GM13977 (cell line): Measurements from ENCODE around the gene RHAG.
"Not testable (repeated sequence)": the region's sequence is repeated elsewhere in the genome, so short reads cannot be mapped to it uniquely, and the experiment has no call there.

ENCODE experiments used
- DNase-seq: peaks from one replicate; pipeline ENCODE4 v3.0.0; 2012; ENCODE audit warnings: low spot score
- in situ Hi-C: fragments of 300-500 bp; cut with MboI; formaldehyde crosslinking; loops from one replicate; pipeline ENCODE4 v1.12.0; 2022; ENCODE audit warnings: low sequenced_read_pairs, low pct_unique_long_range_greater_than_20kb, mixed read lengths, inconsistent platforms; ENCODE audit not compliant: unreplicated experiment
- TF ChIP-seq, protein P1 (sequence below): IDR thresholded peaks from 2 replicates; pipeline ENCODE4 v1.5.1; 2012; ENCODE audit warnings: mild to moderate bottlenecking, control low read depth; ENCODE audit not compliant: insufficient read depth; ENCODE audit errors: extremely low read depth, missing control alignments

RHAG gene

DNA sequence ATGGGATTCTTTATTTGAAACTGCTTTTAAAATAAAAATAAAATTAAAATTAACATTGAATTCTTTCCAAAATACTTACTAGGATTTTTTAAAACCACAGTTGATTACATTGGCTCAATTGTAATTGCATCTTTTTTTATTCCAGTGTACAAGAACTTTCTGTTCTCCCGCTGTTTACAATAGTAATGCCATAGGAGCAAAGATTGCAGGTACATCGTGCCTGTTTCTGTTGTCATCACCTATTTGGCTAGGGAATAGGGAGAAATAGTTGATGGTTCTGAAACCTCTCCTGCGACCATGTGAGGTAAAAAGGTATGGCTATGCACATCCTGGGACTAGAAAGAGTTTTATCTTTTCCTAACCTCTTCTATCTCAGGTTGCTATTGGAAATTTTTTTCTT is 28.2 kb upstream of the RHAG start:
- in situ Hi-C loops = no loop called here
- TF ChIP-seq, protein P1, sequence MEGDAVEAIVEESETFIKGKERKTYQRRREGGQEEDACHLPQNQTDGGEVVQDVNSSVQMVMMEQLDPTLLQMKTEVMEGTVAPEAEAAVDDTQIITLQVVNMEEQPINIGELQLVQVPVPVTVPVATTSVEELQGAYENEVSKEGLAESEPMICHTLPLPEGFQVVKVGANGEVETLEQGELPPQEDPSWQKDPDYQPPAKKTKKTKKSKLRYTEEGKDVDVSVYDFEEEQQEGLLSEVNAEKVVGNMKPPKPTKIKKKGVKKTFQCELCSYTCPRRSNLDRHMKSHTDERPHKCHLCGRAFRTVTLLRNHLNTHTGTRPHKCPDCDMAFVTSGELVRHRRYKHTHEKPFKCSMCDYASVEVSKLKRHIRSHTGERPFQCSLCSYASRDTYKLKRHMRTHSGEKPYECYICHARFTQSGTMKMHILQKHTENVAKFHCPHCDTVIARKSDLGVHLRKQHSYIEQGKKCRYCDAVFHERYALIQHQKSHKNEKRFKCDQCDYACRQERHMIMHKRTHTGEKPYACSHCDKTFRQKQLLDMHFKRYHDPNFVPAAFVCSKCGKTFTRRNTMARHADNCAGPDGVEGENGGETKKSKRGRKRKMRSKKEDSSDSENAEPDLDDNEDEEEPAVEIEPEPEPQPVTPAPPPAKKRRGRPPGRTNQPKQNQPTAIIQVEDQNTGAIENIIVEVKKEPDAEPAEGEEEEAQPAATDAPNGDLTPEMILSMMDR = no peak
- no peak for DNase-seq

- in situ Hi-C loops, DNase-seq: not testable (repeated sequence)
These were observed 27.4 kb upstream of the RHAG start for GRCh38 chr6:49664054-49664453.

DNA sequence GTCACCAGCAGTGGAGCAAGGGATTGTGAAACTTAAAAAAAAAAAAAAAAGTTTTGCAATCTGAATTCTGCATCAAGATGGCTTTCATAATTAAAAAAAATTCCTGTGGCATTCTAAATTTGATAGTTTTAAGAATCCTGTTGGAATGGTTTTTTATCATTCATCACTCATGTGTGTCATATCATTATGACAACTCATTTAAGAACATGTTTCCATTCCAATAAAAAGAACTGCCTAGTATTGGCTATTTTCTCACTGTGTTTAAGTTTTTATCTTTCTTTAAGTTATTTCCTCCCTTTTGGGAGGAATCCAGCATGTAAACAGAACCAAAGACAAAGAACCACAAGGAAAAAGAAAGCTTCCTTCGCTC is 26.2 kb upstream of the RHAG start:
- TF ChIP-seq, protein P1 = no peak
- in situ Hi-C loops = no loop called here
- no peak for DNase-seq

DNA sequence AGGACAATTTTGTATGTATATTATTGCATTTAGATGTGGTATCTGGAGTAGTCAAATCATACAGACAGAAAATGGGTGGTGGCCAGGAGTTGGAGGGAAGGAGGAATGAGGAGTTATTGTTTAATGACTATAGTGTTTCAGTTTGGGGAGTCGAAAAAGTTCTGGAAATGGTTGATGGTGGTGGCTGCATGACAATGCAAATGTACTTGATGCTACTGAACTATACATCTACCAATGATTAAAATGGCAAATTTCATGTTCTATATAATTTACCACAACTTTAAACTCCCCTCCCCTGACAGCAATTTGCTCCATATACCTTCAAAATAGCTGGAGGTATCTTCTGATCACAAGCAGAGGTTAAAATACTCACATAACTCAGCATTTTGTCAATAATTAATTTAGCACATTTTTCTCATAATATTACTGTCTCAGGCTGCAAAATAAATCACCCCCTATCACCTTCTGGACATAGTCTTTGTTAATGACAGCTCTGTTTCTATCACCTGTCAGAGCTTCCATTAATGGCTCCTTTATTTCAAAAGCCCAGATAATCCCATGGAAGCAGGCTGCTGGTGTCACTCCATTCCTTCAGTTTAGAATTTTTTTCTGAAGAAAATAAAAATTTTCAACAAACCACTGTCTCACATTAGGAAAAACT is 25.7 kb upstream of the RHAG start:
- no peak for DNase-seq
- TF ChIP-seq, protein P1 = no peak
- in situ Hi-C loops = no loop called here

DNA sequence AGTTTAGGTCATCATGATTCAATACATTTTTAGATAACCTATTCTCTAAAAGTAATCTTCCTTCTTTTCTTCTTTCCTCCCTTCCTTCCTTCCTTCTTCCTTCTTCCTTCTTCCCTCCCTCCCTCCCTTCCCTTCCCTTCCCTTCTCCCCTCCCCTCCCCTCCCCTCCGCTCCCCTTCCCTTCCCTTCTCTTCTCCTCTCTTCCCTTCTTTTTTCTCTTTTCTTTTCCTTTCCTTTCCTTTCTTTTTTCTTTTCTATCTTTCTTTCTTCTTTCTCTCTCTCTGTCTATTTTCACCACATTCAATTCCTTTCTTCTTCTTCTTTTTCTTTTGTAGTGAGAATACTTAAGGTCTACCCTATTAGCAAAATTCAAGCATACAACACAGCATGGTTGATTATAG is 17.3 kb upstream of the RHAG start:
- in situ Hi-C loops = no loop called here
- DNase-seq = no peak
- TF ChIP-seq, protein P1 = no peak

- TF ChIP-seq, protein P1 = no peak
- DNase-seq = no peak
- in situ Hi-C loops = no loop called here
These were observed 16.8 kb upstream of the RHAG start for GRCh38 chr6:49653438-49653837.

DNA sequence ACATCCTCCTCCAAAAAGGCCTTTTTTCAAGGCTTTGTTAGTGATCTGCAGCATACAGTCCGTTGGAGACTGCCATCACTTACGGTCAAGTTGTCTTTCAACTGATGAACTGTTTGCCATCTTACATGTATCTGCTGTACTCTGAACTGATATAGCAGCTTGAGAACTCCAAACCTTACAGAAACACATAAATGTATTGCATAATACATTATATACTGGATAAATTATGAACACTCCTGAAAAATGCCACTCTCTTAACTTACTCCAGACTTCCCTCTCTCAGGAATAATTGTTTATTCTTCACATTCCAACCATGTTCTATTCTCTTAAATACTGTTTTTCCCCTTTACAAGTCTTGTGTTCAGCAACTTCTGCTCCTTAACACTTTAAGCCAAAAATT is 14.6 kb upstream of the RHAG start:
- in situ Hi-C loops = no loop called here
- no peak for DNase-seq
- TF ChIP-seq, protein P1 = no peak
